DMS153 treated with DMSO at 0.1 percent for 48 hours (cell line): ENCODE data around the gene DNAH17.

Experiments used
- DNase-seq: peaks from one replicate; lab custom pipeline; 2025; ENCODE audit not compliant: unreplicated experiment; lab: John Stamatoyannopoulos, UW

DNAH17 gene

GRCh38 chr17:78577296-78577695 lies at the start of gene DNAH17:
Gene DNAH17, minus strand, starts transcription at chr17:78577396. Its CDS starts 2,339 bp downstream, at chr17:78575057.
- no peak for DNase-seq

- no peak for DNase-seq
Observed at GRCh38 chr17:78624324-78625151, 47.3 kb upstream of the DNAH17 start.

- no peak for DNase-seq
Observed at GRCh38 chr17:78623541-78623940, 46.3 kb upstream of the DNAH17 start.

- no peak for DNase-seq
Observed at GRCh38 chr17:78622491-78623265, 45.5 kb upstream of the DNAH17 start.

GRCh38 chr17:78621720-78622490 lies 44.7 kb upstream of the DNAH17 start:
- no peak for DNase-seq

- DNase-seq = no peak
Observed at GRCh38 chr17:78620099-78620498, 42.9 kb upstream of the DNAH17 start.

GRCh38 chr17:78619334-78619733 lies 42.1 kb upstream of the DNAH17 start:
- no peak for DNase-seq

GRCh38 chr17:78618264-78619066 lies 41.3 kb upstream of the DNAH17 start:
- DNase-seq = no peak

- no peak for DNase-seq
Observed at GRCh38 chr17:78617511-78618061, 40.4 kb upstream of the DNAH17 start.

GRCh38 chr17:78616946-78617345 lies 39.8 kb upstream of the DNAH17 start:
- DNase-seq = no peak

GRCh38 chr17:78615631-78616030 lies 38.4 kb upstream of the DNAH17 start:
- no peak for DNase-seq

- no peak for DNase-seq
Observed at GRCh38 chr17:78613416-78613815, 36.2 kb upstream of the DNAH17 start.

GRCh38 chr17:78611607-78612006 lies 34.4 kb upstream of the DNAH17 start:
- DNase-seq = no peak

GRCh38 chr17:78610951-78611511 lies 33.8 kb upstream of the DNAH17 start:
- DNase-seq = no peak

- DNase-seq = no peak
Observed at GRCh38 chr17:78609191-78609641, 32.0 kb upstream of the DNAH17 start.

GRCh38 chr17:78608804-78609186 lies 31.6 kb upstream of the DNAH17 start:
- no peak for DNase-seq

- no peak for DNase-seq
Observed at GRCh38 chr17:78608122-78608803, 31.1 kb upstream of the DNAH17 start.

GRCh38 chr17:78607038-78607437 lies 29.8 kb upstream of the DNAH17 start:
- no peak for DNase-seq

GRCh38 chr17:78605886-78606285 lies 28.7 kb upstream of the DNAH17 start:
- DNase-seq = no peak
